Activated CD4-positive, alpha-beta T cell treated with anti-CD3 and anti-CD28 coated beads for 24 hours (primary cell): Measurements from ENCODE around the gene ELP5.

Source experiments
- DNase-seq, 2 donors: peaks; one replicate each; pipeline ENCODE4 v3.0.0-alpha.2; 2020; ENCODE audit warnings: low read depth in 2 of 2

Gene ELP5

GRCh38 chr17:7308625-7309433 is 56.8 kb downstream of the ELP5 start:
- DNase-seq, result peak; percentile 66 to 75
